ENCODE results near the gene ANGPTL4.

- no peak for TF ChIP-seq CTCF (conservative IDR thresholded peaks at IDR 0.05; ENCODE audit: low read depth in 2 of 2)
- no peak for TF ChIP-seq STAT1 (IDR thresholded peaks at IDR 0.05; ENCODE audit: unreplicated experiment)
- no peak for TF ChIP-seq POLR2AphosphoS5 (IDR thresholded peaks at IDR 0.05; ENCODE audit: low read depth)
- no peak for TF ChIP-seq EZH2 (IDR thresholded peaks at IDR 0.05; ENCODE audit: low read depth, unreplicated experiment)
- no peak for TF ChIP-seq CREB1 (CRISPR knock-in tag; IDR thresholded peaks at IDR 0.05; ENCODE audit: low read depth)
- no peak for TF ChIP-seq JUNB (IDR thresholded peaks at IDR 0.05; ENCODE audit: unreplicated experiment)
These were observed 28.1 kb downstream of the ANGPTL4 start for GRCh38 chr19:8392017-8392591.

Measured in GM23338 (cell line).